GM19239 (cell line): Measurements from ENCODE around the gene TANC2.

Experiments used
- DNase-seq: peaks from one replicate; pipeline ENCODE4 v3.0.0; 2011; ENCODE audit warnings: low spot score; ENCODE audit not compliant: insufficient read length
- FAIRE-seq: peaks from 2 replicates; lab custom pipeline; 2011; peaks lifted over from hg19 to GRCh38; lab: Jason Lieb, UNC

Gene TANC2

GRCh38 chr17:62965686-62966425, at the start of gene TANC2:
TANC2 (plus strand) TSS chr17:62966235; CDS start chr17:63009560, 43,325 bp downstream.
- FAIRE-seq = no peak
- DNase-seq = peak; percentile 44

GRCh38 chr17:62916684-62917571, 49.1 kb upstream of the TANC2 start:
- DNase-seq (no peak), FAIRE-seq (no peak)

- DNase-seq (no peak), FAIRE-seq (no peak)
These were observed 46.6 kb upstream of the TANC2 start for GRCh38 chr17:62919388-62919787.

- FAIRE-seq (no peak), DNase-seq (no peak)
These were observed 45.7 kb upstream of the TANC2 start for GRCh38 chr17:62920300-62920699.

- FAIRE-seq = no peak
- no peak for DNase-seq
These were observed 44.2 kb upstream of the TANC2 start for GRCh38 chr17:62921817-62922216.

GRCh38 chr17:62923258-62924150, 42.5 kb upstream of the TANC2 start:
- DNase-seq (no peak), FAIRE-seq (no peak)

- FAIRE-seq (no peak), DNase-seq (no peak)
These were observed 40.7 kb upstream of the TANC2 start for GRCh38 chr17:62925267-62925836.

- DNase-seq (no peak), FAIRE-seq (no peak)
These were observed 39.0 kb upstream of the TANC2 start for GRCh38 chr17:62927083-62927482.

- no peak for DNase-seq
- no peak for FAIRE-seq
These were observed 36.7 kb upstream of the TANC2 start for GRCh38 chr17:62929320-62929719.

GRCh38 chr17:62931101-62931500, 34.9 kb upstream of the TANC2 start:
- no peak for FAIRE-seq

GRCh38 chr17:62933501-62934385, 32.3 kb upstream of the TANC2 start:
- no peak for FAIRE-seq
- no peak for DNase-seq

More at GRCh38 chr17:62931101-62931500, 34.9 kb upstream of the TANC2 start:
- DNase-seq = no peak

GRCh38 chr17:62935098-62935497, 30.9 kb upstream of the TANC2 start:
- FAIRE-seq (no peak), DNase-seq (no peak)

GRCh38 chr17:62935523-62935922, 30.5 kb upstream of the TANC2 start:
- no peak for DNase-seq
- no peak for FAIRE-seq

GRCh38 chr17:62937606-62938005, 28.4 kb upstream of the TANC2 start:
- no peak for DNase-seq
- no peak for FAIRE-seq

- DNase-seq = no peak
- no peak for FAIRE-seq
These were observed 24.6 kb upstream of the TANC2 start for GRCh38 chr17:62941358-62941991.

GRCh38 chr17:62948370-62948769, 17.7 kb upstream of the TANC2 start:
- FAIRE-seq (no peak), DNase-seq (no peak)

- DNase-seq (no peak), FAIRE-seq (no peak)
These were observed 17.0 kb upstream of the TANC2 start for GRCh38 chr17:62949036-62949435.

GRCh38 chr17:62950067-62950466, 16.0 kb upstream of the TANC2 start:
- FAIRE-seq (no peak), DNase-seq (no peak)
